Measurements from ENCODE around the gene SRSF1.

GRCh38 chr17:57956291-57957119 is 50.5 kb downstream of the SRSF1 start:
- TF ChIP-seq POLR2AphosphoS5 (IDR thresholded peaks at IDR 0.05; ENCODE audit: low read depth, low read length) (no peak), PAX5 (IDR thresholded peaks at IDR 0.05; ENCODE audit: insufficient read depth, low read length, severe bottlenecking) (no peak)
